H9 (cell line): Measurements from ENCODE around the gene RERE. TPM values are rescaled to one million over a fixed set of nuclear protein-coding genes. Genes with fewer than 3 reads are reported as not detected.

Source experiments
- DNase-seq: peaks from one replicate; pipeline ENCODE4 v3.0.0-alpha.2; 2017
- H2AFZ ChIP-seq: one replicate; pipeline ENCODE4 v1.6.1; 2013; ENCODE audit warnings: mild to moderate bottlenecking, low read length, control low read depth, moderate library complexity
- H2AK5ac ChIP-seq: 2 replicates; pipeline ENCODE4 v1.6.1; 2013; ENCODE audit warnings: low read length, control low read depth, mixed read lengths; ENCODE audit not compliant: insufficient read length
- H2BK120ac ChIP-seq: one replicate; pipeline ENCODE4 v1.6.1; 2013; ENCODE audit warnings: low read depth, mild to moderate bottlenecking, low read length, control low read depth, inconsistent platforms; ENCODE audit not compliant: poor library complexity, severe bottlenecking
- H2BK12ac ChIP-seq: 2 replicates; pipeline ENCODE4 v1.6.1; 2013; ENCODE audit warnings: low read length, control low read depth, mixed read lengths, low read depth; ENCODE audit not compliant: insufficient read length
- H2BK15ac ChIP-seq: 2 replicates; pipeline ENCODE4 v1.6.1; 2013; ENCODE audit warnings: low read depth, low read length, control low read depth
- H2BK20ac ChIP-seq: one replicate; pipeline ENCODE4 v1.6.1; 2013; ENCODE audit warnings: low read depth, mild to moderate bottlenecking, low read length, control low read depth, inconsistent platforms; ENCODE audit not compliant: poor library complexity, severe bottlenecking
- H2BK5ac ChIP-seq: 2 replicates; pipeline ENCODE4 v1.6.1; 2013; ENCODE audit warnings: low read length, control low read depth, mixed read lengths; ENCODE audit not compliant: insufficient read length
- H3K14ac ChIP-seq: 2 replicates; pipeline ENCODE4 v1.6.1; 2013; ENCODE audit warnings: low read length, control low read depth; ENCODE audit not compliant: insufficient read depth
- H3K18ac ChIP-seq: 2 replicates; pipeline ENCODE4 v1.6.1; 2013; ENCODE audit warnings: low read depth, mild to moderate bottlenecking, mixed read lengths, low read length, control low read depth; ENCODE audit not compliant: insufficient read length
- H3K23ac ChIP-seq: 2 replicates; pipeline ENCODE4 v1.6.1; 2013; ENCODE audit warnings: low read length, control low read depth, mixed read lengths, low read depth; ENCODE audit not compliant: insufficient read length
- H3K23me2 ChIP-seq: 2 replicates; pipeline ENCODE4 v1.6.1; 2013; ENCODE audit warnings: low read depth, mild to moderate bottlenecking, mixed read lengths, low read length, control low read depth; ENCODE audit not compliant: insufficient read length, poor library complexity, severe bottlenecking
- H3K27ac ChIP-seq: 2 replicates; pipeline ENCODE4 v1.5.1; 2013; ENCODE audit warnings: low read length, control low read depth, mixed read lengths, low read depth; ENCODE audit not compliant: insufficient read length
- H3K27me3 ChIP-seq: 2 replicates; pipeline ENCODE4 v1.6.1; 2013; ENCODE audit warnings: low read length, control low read depth, inconsistent platforms; ENCODE audit not compliant: insufficient read depth
- H3K4ac ChIP-seq: 2 replicates; pipeline ENCODE4 v1.6.1; 2013; ENCODE audit warnings: low read depth, mild to moderate bottlenecking, control low read depth, inconsistent platforms, low read length, moderate library complexity
- H3K4me1 ChIP-seq: 2 replicates; pipeline ENCODE4 v1.6.1; 2013; ENCODE audit warnings: low read length, control low read depth, inconsistent platforms; ENCODE audit not compliant: insufficient read depth
- H3K4me2 ChIP-seq: 2 replicates; pipeline ENCODE4 v1.6.1; 2013; ENCODE audit warnings: low read length, control low read depth, mixed read lengths; ENCODE audit not compliant: insufficient read length, insufficient read depth
- H3K56ac ChIP-seq: 2 replicates; pipeline ENCODE4 v1.6.1; 2013; ENCODE audit warnings: low read depth, mild to moderate bottlenecking, mixed read lengths, low read length, control low read depth; ENCODE audit not compliant: insufficient read length
- H3K79me1 ChIP-seq: 2 replicates; pipeline ENCODE4 v1.6.1; 2013; ENCODE audit warnings: low read depth, mild to moderate bottlenecking, moderate library complexity, low read length, control low read depth, inconsistent platforms; ENCODE audit not compliant: insufficient read depth, poor library complexity, severe bottlenecking
- H3K79me2 ChIP-seq: 2 replicates; pipeline ENCODE4 v1.6.1; 2013; ENCODE audit warnings: low read length, control low read depth, inconsistent platforms; ENCODE audit not compliant: insufficient read depth
- H3K9ac ChIP-seq: 2 replicates; pipeline ENCODE4 v1.6.1; 2013; ENCODE audit warnings: low read length, control low read depth, mixed read lengths; ENCODE audit not compliant: insufficient read length; ENCODE audit errors: extremely low read depth
- H3K9me3 ChIP-seq: one replicate; pipeline ENCODE4 v1.6.1; 2013; ENCODE audit warnings: low read depth, low read length, inconsistent platforms; ENCODE audit not compliant: control insufficient read depth
- H3T11ph ChIP-seq: one replicate; pipeline ENCODE4 v1.6.1; 2013; ENCODE audit warnings: mild to moderate bottlenecking, low read length, control low read depth, inconsistent platforms
- H4K20me1 ChIP-seq: one replicate; pipeline ENCODE4 v1.6.1; 2013; ENCODE audit not compliant: control insufficient read depth, insufficient read length, insufficient read depth
- H4K5ac ChIP-seq: 2 replicates; pipeline ENCODE4 v1.6.1; 2013; ENCODE audit warnings: low read depth, mild to moderate bottlenecking, mixed read lengths, low read length, control low read depth; ENCODE audit not compliant: insufficient read length
- H4K8ac ChIP-seq: replicated peaks from 2 replicates; pipeline ENCODE4 v1.6.1; 2013; ENCODE audit warnings: low read length, control low read depth, mixed read lengths, low read depth; ENCODE audit not compliant: insufficient read length
- H4K91ac ChIP-seq: 2 replicates; pipeline ENCODE4 v1.6.1; 2013; ENCODE audit warnings: low read depth, mild to moderate bottlenecking, moderate library complexity, mixed read lengths, low read length, control low read depth; ENCODE audit not compliant: insufficient read length
- H3K27ac Mint-ChIP-seq, 3 experiments: 2 replicates in 2 of 3; 3 replicates in 1 of 3; pipeline ENCODE4 v1.8.0; 2020 to 2021; ENCODE audit warnings: mixed read lengths in 3 of 3, mild to moderate bottlenecking in 1 of 3, moderate library complexity in 1 of 3
- H3K27me3 Mint-ChIP-seq: 2 replicates; pipeline ENCODE4 v1.8.0; 2021; ENCODE audit warnings: low read depth, mild to moderate bottlenecking, moderate library complexity, mixed read lengths
- H3K36me3 Mint-ChIP-seq, 3 experiments: 2 replicates in 2 of 3; 3 replicates in 1 of 3; pipeline ENCODE4 v1.8.0; 2020 to 2021; ENCODE audit warnings: low read depth in 3 of 3, mixed read lengths in 3 of 3; ENCODE audit not compliant: insufficient read depth in 1 of 3
- H3K4me1 Mint-ChIP-seq, 2 experiments: 2 replicates each; pipeline ENCODE4 v1.8.0; 2020; ENCODE audit warnings: mixed read lengths in 2 of 2
- H3K4me3 Mint-ChIP-seq, 2 experiments: 2 replicates in 1 of 2; 3 replicates in 1 of 2; pipeline ENCODE4 v1.8.0; 2020 to 2021; ENCODE audit warnings: mild to moderate bottlenecking in 2 of 2, mixed read lengths in 2 of 2, moderate library complexity in 1 of 2
- H3K9me3 Mint-ChIP-seq, 2 experiments: 2 replicates in 1 of 2; 3 replicates in 1 of 2; pipeline ENCODE4 v1.8.0; 2020; ENCODE audit warnings: mild to moderate bottlenecking in 2 of 2, mixed read lengths in 2 of 2, moderate library complexity in 1 of 2
- CTCF ChIP-seq: fragments of 200-600 bp; sonication (generic); conservative IDR thresholded peaks from 3 replicates; pipeline ENCODE4 v1.8.0; 2021; ENCODE audit warnings: antibody characterized with exemption, mild to moderate bottlenecking
- WGBS: extraction: QIAGEN DNeasy Blood & Tissue Kit; methylation state at CpG from one replicate; pipeline ENCODE4 v1.1.7; 2013; ENCODE audit warnings: missing lambda C conversion rate, low lambda C conversion rate, mixed read lengths; ENCODE audit not compliant: insufficient read length; ENCODE audit errors: extremely low coverage; 5-methylcytosine and 5-hydroxymethylcytosine counted together
- total RNA-seq: library from RNA; stranded (reverse); gene quantifications from 2 replicates; pipeline ENCODE4 v1.2.1, GENCODE V29; 2021

Gene RERE
- total RNA-seq, 1 experiment from 2014 or later: 103 TPM

- Mint-ChIP-seq H3K4me1 (no peaks in the 10 kb centered on the region), H3K27ac (peak overlapping the region in 2 of 3 experiments; percentile 63 to 76; a peak in 1 of 7 replicates), H3K27me3 (no peaks in the 10 kb centered on the region), H3K9me3 (no peaks in the 10 kb centered on the region), H3K4me3 (no peak overlapping the region), H3K36me3 (peaks cover 32 to 57% (median 54%) of the 10 kb centered on the region in 3 experiments; a peak in 6 of 7 replicates)
- Histone ChIP-seq H4K8ac (no peak overlapping the region), H3K79me1 (no peaks in the 10 kb centered on the region), H2BK20ac (no peak overlapping the region), H2AK5ac (no peak overlapping the region), H2BK12ac (no peak overlapping the region), H3K4me2 (no peak overlapping the region), H3K9ac (no peak overlapping the region), H3K14ac (no peak overlapping the region), H3K27me3 (no peaks in the 10 kb centered on the region), H3K4ac (no peak overlapping the region), H3K23ac (no peak overlapping the region), H4K91ac (no peak overlapping the region), H3K9me3 (no peaks in the 10 kb centered on the region), H4K5ac (no peak overlapping the region), H3K23me2 (no peaks in the 10 kb centered on the region), H3K79me2 (no peaks in the 10 kb centered on the region), H3T11ph (no peak overlapping the region), H3K27ac (no peak overlapping the region), H2BK5ac (no peak overlapping the region), H2BK120ac (no peak overlapping the region), H3K4me1 (no peaks in the 10 kb centered on the region), H4K20me1 (no peaks in the 10 kb centered on the region), H2AFZ (no peak overlapping the region), H2BK15ac (no peak overlapping the region), H3K56ac (no peak overlapping the region), H3K18ac (no peak overlapping the region)
- no peak for DNase-seq
- WGBS: no CpG with 5 or more reads among the region's 7 CpGs
- no peak for TF ChIP-seq CTCF
Measured at GRCh38 chr1:8493916-8494540, 323.4 kb downstream of the RERE start.
